GM19455 (cell line): ENCODE results near the gene F8A1.
A peak's percentile ranks its signal among the peaks of the same experiment; 100 is the strongest.
"Not testable (repeated sequence)": the region's sequence is repeated elsewhere in the genome, so short reads cannot be mapped to it uniquely, and the experiment has no call there.

ENCODE experiments used
- ATAC-seq: cut with Tn5 transposase; IDR thresholded peaks from one replicate; pipeline ENCODE4 v1.9.1; 2021; ENCODE audit not compliant: unreplicated experiment

The F8A1 gene

GRCh38 chrX:154886069-154886788 lies at the start of gene F8A1:
TSS of gene F8A1 (plus strand) at chrX:154886355. CDS start at chrX:154886375, 20 bp downstream.
- ATAC-seq, result peak; percentile 78

DNA sequence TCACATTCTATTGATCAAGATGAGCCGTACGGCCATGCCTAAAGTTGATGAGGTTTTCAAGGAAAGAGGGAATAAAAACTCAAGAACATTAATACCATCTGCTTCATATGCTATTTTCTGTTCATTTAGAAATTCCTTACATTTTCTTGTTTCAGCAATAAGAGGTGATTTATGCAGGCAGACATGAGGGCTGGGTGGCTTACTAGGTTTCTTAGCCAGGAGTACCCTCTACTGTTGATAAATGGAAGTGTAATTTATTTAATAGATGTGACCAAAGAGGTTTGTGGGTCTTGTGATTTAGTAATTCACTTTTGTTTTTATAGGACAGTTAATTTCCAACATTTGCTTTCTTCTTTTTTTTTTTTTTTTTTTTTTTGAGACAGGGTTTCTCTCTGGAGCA lies 45.3 kb upstream of the F8A1 start:
- ATAC-seq, result no peak

DNA sequence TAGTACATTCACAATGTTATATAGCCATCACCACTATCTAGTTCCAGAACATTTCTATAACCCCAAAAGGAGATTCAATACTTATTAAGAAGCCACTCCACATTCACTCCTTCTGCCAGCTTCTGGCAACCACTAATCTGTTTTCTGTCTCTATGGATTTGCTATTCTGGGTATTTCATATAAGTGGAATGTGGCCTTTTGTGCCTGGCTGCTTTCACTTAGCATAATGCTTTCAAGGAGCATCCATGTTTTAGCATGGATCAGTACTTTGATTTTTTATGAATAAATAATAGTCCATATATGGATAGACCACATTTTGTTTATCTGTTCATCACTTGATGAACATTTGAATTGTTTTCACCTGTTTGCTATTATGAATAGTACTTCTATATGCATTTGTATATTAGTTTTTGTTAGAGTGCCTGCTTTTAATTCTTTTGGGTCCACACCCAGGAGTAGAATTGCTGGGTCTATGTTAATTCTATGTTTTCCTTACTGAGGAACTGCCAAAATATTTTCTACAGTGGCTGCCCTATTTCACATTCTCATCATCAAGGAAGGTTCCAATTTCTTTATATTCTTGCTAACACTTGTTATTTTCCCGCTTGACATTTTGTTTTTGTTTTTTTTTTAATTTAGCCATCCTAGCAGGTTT lies 35.1 kb upstream of the F8A1 start:
- no peak for ATAC-seq

GRCh38 chrX:154855256-154855655 lies 30.9 kb upstream of the F8A1 start:
- ATAC-seq, result no peak

DNA sequence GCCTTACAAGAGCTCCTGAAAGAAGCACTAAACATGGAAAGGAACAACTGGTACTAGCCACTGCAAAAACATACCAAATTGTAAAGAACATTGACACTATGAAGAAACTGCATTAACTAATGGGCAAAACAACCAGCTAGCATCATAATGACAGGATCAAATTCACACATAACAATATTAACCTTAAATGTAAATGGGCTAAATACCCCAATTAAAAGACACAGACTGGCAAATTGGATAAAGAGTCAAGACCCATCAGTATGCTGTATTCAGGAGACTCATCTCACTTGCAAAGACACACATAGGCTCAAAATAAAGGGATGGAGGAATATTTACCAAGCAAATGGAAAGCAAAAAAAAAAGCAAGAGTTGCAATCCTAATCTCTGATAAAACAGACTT lies 17.6 kb upstream of the F8A1 start:
- ATAC-seq, result not testable (repeated sequence)

- no peak for ATAC-seq
These were observed 12.8 kb upstream of the F8A1 start for GRCh38 chrX:154873329-154873728.

- ATAC-seq, result not testable (repeated sequence)
These were observed 2.1 kb upstream of the F8A1 start for GRCh38 chrX:154884069-154884468.

GRCh38 chrX:154885057-154885456 lies 1.1 kb upstream of the F8A1 start:
- not testable (repeated sequence) for ATAC-seq

- not testable (repeated sequence) for ATAC-seq
These were observed 606 bp upstream of the F8A1 start for GRCh38 chrX:154885549-154885948.

GRCh38 chrX:154886789-154887221 lies 650 bp downstream of the F8A1 start:
- peak; percentile 51 for ATAC-seq

DNA sequence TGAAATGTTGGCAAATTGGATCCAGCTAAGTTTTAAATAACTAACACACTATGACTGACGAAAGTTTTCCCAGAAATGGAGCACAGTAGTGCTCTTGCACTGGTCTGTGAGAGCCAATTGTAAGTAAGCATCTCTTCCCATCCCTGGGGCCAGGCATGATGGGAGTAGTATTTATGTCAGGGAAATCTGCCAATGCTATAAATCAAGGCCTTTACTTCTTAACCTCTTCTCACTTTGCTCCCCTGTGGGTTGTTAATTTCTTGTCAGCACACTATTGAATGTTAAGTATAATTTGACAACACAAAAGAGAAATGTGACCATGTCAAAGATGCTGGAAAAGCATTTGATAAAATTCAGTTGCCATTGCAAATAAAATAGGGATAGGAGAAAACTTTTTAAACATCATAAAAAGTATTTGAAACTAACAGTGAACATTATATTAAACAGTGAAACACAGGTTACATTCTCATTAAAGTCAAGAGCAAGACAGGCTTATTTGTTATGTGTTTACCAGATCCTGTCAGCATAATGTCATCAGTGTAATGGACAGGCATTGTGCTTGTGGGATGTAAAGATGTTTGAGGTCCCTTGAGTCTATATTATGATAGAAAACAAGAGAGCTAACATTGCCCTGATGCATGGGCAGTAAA lies 5.0 kb downstream of the F8A1 start:
- no peak for ATAC-seq

DNA sequence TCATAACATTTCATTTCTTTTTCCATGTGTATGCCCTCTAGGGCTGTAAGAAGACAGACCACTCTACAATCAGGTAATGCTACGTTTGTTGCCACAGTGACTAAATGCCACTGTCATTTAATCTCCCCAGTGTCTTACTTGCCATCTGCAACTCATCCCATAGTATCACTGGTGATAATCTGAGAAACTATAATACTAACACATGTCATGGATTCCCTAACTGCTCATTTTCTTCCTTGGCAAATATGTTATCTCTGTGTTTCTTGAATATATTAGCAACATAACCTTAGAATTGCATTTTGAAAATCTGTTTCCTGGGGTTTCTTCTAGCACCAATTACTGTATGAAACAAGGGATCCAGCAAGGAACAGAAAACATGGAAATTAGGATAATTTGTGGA lies 6.1 kb downstream of the F8A1 start:
- ATAC-seq, result no peak

GRCh38 chrX:154900323-154900722 lies 14.2 kb downstream of the F8A1 start:
- ATAC-seq, result no peak

DNA sequence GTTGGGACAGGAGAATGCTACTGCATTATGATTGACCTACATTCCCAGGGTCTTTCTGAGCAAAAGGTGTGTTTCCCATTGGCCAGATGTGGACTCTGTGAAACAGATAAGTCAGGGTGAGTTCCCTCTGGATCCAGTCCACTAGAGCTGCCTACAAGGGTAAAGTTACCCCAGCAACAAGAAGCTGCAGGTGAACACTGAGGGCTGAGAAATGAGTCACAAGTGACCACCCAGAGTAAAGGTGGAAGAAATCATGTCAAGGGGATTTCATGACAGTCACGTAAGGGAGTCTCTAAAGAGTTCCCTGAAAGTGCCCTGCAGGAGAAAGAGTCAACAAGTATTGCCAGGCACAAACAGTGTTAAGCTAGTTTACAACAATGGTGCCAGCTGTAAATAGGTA lies 16.3 kb downstream of the F8A1 start:
- ATAC-seq, result no peak

DNA sequence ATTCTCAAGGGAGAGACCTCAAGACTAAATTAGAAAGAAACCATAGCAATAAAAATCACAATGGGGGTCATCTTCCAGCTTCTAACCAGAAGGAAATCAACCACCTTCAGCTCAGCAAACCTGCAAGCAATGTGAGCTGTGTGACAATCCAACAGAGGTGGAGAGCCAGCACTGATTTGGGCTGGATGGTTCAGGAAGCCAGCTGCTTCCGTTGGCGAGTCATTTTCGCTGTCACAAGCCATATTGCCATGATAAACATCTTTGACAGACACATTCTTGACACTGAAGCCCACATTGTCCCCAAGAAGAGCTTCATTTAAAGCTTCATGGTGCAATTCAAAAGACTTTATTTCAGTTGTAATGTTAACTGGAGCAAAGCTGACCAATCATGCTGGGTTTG lies 22.7 kb downstream of the F8A1 start:
- ATAC-seq, result no peak

GRCh38 chrX:154910048-154910447 lies 23.9 kb downstream of the F8A1 start:
- ATAC-seq, result not testable (repeated sequence)

DNA sequence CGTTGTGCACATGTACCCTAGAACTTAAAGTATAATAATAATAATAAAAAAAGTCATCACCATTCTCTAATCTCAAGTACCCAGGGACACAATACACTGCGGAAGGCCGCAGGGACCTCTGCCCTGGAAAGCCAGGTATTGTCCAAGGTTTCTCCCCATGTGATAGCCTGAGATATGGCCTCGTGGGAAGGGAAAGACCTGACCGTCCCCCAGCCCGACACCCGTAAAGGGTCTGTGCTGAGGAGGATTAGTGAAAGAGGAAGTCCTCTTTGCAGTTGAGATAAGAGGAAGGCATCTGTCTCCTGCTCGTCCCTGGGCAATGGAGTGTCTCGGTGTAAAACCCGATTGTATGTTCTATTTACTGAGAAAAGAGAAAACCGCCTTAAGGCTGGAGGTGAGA lies 24.4 kb downstream of the F8A1 start:
- not testable (repeated sequence) for ATAC-seq

DNA sequence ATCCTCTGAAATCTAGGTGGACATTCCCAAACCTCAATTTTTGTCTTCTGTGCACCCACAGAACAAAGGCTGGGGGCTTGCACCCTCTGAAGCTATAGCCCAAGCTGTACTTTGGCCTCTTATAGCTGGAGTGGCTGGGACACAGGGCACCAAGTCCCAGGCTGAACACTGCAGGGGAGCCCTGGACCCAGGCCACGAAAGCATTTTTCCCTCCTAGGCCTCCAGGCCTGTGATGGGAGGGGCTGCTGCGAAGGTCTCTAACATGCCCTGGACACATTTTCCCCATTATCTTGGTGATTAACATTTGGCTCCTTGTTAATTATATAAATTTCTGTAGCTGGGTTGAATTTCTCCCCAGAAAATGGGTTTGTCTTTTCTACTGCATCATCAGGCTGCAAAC lies 27.9 kb downstream of the F8A1 start:
- no peak for ATAC-seq

DNA sequence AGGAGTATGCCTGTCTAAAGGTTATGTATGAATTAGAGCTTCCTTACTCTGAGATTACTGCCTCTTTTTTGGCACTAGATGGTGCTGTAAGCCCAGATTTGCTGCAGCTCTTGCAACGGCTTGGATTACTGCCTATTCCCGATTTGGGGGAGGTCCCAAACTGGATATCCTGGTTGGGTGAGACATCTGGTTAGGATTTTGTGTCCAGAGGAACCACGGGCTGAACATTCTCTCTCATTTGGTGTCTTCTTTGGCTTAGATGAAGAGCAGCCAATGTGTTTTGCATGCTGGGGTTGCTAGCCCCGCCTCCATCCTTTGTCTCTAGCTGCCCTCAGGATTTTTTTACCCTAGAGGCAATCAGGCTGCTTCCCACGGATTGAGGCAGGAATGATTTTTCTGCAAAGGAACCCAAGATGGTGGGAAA lies 31.9 kb downstream of the F8A1 start:
- ATAC-seq, result no peak

- not testable (repeated sequence) for ATAC-seq
These were observed 38.6 kb downstream of the F8A1 start for GRCh38 chrX:154924771-154925170.
